Activated naive CD8-positive, alpha-beta T cell (primary cell): Measurements from ENCODE around the gene IST1.

ENCODE experiments used
- H3K27ac Mint-ChIP-seq: one replicate; pipeline ENCODE4 v1.8.0; 2021; ENCODE audit warnings: mixed read lengths
- H3K27me3 Mint-ChIP-seq: one replicate; pipeline ENCODE4 v1.8.0; 2021; ENCODE audit warnings: mixed read lengths
- H3K36me3 Mint-ChIP-seq: one replicate; pipeline ENCODE4 v1.8.0; 2021; ENCODE audit warnings: mixed read lengths
- H3K4me1 Mint-ChIP-seq: one replicate; pipeline ENCODE4 v1.8.0; 2021; ENCODE audit warnings: low read depth, mixed read lengths
- H3K4me3 Mint-ChIP-seq: one replicate; pipeline ENCODE4 v1.8.0; 2021; ENCODE audit warnings: mild to moderate bottlenecking, mixed read lengths
- H3K9me3 Mint-ChIP-seq: one replicate; pipeline ENCODE4 v1.8.0; 2021; ENCODE audit warnings: low read depth, mixed read lengths

Gene IST1

GRCh38 chr16:71894921-71895678 lies at the start of gene IST1:
Gene IST1 (plus strand): TSS chr16:71895531. CDS start chr16:71915641, 20,110 bp downstream.
- H3K9me3 Mint-ChIP-seq = no peaks in the 10 kb centered on the region
- H3K27me3 Mint-ChIP-seq = no peaks in the 10 kb centered on the region
- H3K4me3 Mint-ChIP-seq = peak within 1 kb of the TSS; percentile 97
- H3K27ac Mint-ChIP-seq = peak within 1 kb of the TSS; percentile 97
- H3K36me3 Mint-ChIP-seq = no peaks in the 10 kb centered on the region
- peaks cover 31% of the 10 kb centered on the region for H3K4me1 Mint-ChIP-seq

DNA sequence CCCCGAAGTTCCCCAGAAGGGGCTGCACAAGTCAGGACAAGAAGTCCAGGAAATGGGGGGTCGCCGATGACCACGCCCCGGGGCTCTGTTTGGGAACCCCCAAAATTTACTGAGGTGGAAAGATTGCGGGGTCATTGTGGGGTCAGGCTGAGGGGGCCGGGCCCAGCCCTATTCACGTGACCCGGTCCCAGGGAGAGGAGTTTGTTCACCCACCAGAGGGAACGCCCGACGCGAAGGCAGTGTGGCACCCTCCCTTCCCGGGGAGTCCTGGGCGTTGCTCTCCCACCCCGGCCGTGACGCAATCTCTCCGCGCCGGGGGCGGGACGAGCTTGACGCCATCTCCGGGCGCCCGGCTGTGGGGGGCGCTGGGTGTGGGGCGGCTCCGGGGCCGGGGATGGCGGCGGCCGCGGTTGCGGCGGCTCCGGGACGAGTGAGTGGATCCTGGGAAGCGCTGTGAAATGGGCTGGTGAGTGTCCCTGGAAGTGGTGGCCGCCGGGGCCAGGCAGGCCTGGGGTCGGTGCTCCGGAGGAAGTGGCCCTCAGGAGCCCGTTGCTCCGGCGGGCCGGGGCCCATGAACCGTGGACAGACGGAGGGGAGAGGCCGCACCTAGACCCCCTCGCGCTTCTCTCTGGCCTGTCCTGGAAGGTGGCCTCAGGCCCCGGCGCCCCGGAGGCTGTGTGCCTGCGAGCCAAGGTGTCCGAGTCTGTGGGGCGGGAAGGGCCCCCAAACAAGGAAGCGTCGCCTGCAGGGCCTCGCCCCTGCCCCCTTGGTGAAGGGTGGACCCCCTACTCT lies 49.5 kb upstream of the IST1 start, which contains the start of gene ATXN1L:
Gene ATXN1L (plus strand): TSS at position 338 of the 792 bp plus-strand sequence. CDS start 3,765 bp downstream, outside the sequence.
- H3K4me3 Mint-ChIP-seq = peak within 1 kb of the TSS; percentile 93
- peak within 1 kb of the TSS; percentile 89 for H3K27ac Mint-ChIP-seq
- H3K36me3 Mint-ChIP-seq = peaks cover 10% of the 10 kb centered on the region
- H3K27me3 Mint-ChIP-seq = no peaks in the 10 kb centered on the region
- no peaks in the 10 kb centered on the region for H3K9me3 Mint-ChIP-seq
- peaks cover 38% of the 10 kb centered on the region for H3K4me1 Mint-ChIP-seq

GRCh38 chr16:71846431-71846830 lies 48.9 kb upstream of the IST1 start:
- peak overlapping the region; percentile 93 for H3K4me3 Mint-ChIP-seq
- H3K4me1 Mint-ChIP-seq = peaks cover 40% of the 10 kb centered on the region
- peak overlapping the region; percentile 83 for H3K27ac Mint-ChIP-seq
- no peaks in the 10 kb centered on the region for H3K9me3 Mint-ChIP-seq
- peaks cover 10% of the 10 kb centered on the region for H3K36me3 Mint-ChIP-seq
- H3K27me3 Mint-ChIP-seq = no peaks in the 10 kb centered on the region

DNA sequence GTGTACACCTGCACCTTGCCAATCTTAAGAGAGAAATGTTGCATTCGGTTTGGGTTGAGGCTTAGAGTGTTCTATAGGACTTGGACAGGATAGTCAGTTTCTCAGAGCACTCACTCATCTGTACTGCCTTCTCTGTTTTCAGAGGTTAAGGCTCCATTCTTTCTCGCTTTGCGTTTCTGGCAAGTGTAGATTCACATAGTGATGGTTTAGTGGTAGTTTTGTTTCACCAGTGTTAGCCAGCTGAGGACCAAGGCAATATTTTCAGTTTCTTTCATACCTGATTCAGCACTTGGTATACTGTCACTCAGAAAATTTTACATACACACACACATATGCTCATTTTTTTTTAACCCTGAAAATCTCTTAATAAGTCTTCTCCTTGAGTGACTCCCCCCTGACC lies 48.2 kb upstream of the IST1 start:
- H3K27ac Mint-ChIP-seq = peak overlapping the region; percentile 83
- peaks cover 41% of the 10 kb centered on the region for H3K4me1 Mint-ChIP-seq
- H3K27me3 Mint-ChIP-seq = no peaks in the 10 kb centered on the region
- peak overlapping the region; percentile 93 for H3K4me3 Mint-ChIP-seq
- H3K9me3 Mint-ChIP-seq = no peaks in the 10 kb centered on the region
- H3K36me3 Mint-ChIP-seq = peaks cover 10% of the 10 kb centered on the region

DNA sequence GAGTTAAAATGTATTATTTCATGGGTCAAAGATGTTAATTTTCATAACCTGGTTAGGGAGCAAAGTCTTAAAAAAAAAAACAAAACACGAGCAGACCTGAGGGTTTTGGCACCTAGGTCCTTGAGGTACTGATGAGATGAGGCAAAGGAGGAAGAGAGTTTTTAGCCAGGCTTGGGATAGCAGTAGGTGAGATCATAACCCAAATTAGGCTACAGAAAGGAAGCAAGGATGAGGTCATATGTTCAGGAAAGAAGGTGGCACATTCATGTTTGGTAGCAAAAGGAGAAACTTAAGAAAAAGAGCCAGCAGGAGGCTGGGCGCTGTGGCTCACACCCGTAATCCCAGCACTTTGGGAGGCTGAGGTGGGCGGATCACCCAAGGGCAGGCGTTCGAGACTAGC lies 46.7 kb upstream of the IST1 start:
- Mint-ChIP-seq H3K27ac (no peak overlapping the region), H3K4me3 (no peak overlapping the region), H3K4me1 (peaks cover 46% of the 10 kb centered on the region), H3K36me3 (peaks cover 10% of the 10 kb centered on the region), H3K9me3 (no peaks in the 10 kb centered on the region), H3K27me3 (no peaks in the 10 kb centered on the region)

- no peaks in the 10 kb centered on the region for H3K9me3 Mint-ChIP-seq
- peaks cover 64% of the 10 kb centered on the region for H3K4me1 Mint-ChIP-seq
- H3K27me3 Mint-ChIP-seq = no peaks in the 10 kb centered on the region
- peaks cover 10% of the 10 kb centered on the region for H3K36me3 Mint-ChIP-seq
- no peak overlapping the region for H3K4me3 Mint-ChIP-seq
- H3K27ac Mint-ChIP-seq = no peak overlapping the region
These were observed 43.6 kb upstream of the IST1 start for GRCh38 chr16:71851746-71852145.

DNA sequence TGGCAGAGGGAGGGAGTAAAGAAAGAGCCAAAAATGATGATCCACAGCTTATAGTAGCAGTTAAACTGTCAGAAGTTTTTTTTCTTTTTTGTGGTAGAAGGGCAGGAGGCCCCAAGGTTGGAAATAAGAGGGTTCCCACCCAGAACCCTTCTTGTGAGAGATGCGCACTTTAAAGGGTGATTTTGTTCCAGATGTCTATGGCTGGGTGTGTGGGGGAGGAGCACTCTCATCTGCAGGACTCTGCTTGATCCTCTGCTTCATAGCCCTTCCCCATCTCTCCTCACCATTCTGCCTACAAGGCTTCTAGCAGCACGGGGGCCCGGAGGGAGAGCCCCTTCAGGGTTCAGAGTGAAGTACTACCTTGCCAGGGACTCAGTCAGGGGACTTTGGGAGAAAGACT lies 43.2 kb upstream of the IST1 start:
- peaks cover 60% of the 10 kb centered on the region for H3K4me1 Mint-ChIP-seq
- H3K9me3 Mint-ChIP-seq = no peaks in the 10 kb centered on the region
- H3K36me3 Mint-ChIP-seq = peaks cover 10% of the 10 kb centered on the region
- no peak overlapping the region for H3K4me3 Mint-ChIP-seq
- H3K27ac Mint-ChIP-seq = no peak overlapping the region
- no peaks in the 10 kb centered on the region for H3K27me3 Mint-ChIP-seq

DNA sequence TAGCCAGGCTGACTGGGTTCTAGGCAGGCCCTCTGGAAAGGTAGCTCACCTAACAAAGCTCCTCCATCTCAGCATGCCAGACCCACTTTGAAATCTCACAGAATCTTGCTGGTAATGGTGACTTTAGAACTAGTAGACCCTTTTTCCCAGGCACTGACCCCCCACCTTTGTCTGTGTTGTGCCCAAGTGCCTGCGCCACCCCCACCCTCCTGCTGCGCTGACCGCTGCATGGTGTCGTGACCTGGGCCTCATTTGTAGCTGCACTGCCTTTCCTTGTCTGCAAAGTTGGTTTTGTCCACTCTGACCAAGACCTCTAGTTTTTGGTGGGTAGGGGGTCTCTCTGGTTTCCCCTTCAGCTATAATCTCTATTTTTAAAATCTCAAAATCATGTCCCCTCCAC lies 42.8 kb upstream of the IST1 start:
- peaks cover 10% of the 10 kb centered on the region for H3K36me3 Mint-ChIP-seq
- no peaks in the 10 kb centered on the region for H3K9me3 Mint-ChIP-seq
- H3K4me1 Mint-ChIP-seq = peaks cover 56% of the 10 kb centered on the region
- no peaks in the 10 kb centered on the region for H3K27me3 Mint-ChIP-seq
- no peak overlapping the region for H3K4me3 Mint-ChIP-seq
- no peak overlapping the region for H3K27ac Mint-ChIP-seq

GRCh38 chr16:71853413-71853812 lies 41.9 kb upstream of the IST1 start:
- no peaks in the 10 kb centered on the region for H3K9me3 Mint-ChIP-seq
- H3K36me3 Mint-ChIP-seq = peaks cover 10% of the 10 kb centered on the region
- H3K4me3 Mint-ChIP-seq = no peak overlapping the region
- peaks cover 49% of the 10 kb centered on the region for H3K4me1 Mint-ChIP-seq
- H3K27ac Mint-ChIP-seq = no peak overlapping the region
- no peaks in the 10 kb centered on the region for H3K27me3 Mint-ChIP-seq

- no peaks in the 10 kb centered on the region for H3K27me3 Mint-ChIP-seq
- peaks cover 48% of the 10 kb centered on the region for H3K4me1 Mint-ChIP-seq
- no peak overlapping the region for H3K27ac Mint-ChIP-seq
- peaks cover 5% of the 10 kb centered on the region for H3K36me3 Mint-ChIP-seq
- H3K9me3 Mint-ChIP-seq = no peaks in the 10 kb centered on the region
- H3K4me3 Mint-ChIP-seq = no peak overlapping the region
These were observed 40.9 kb upstream of the IST1 start for GRCh38 chr16:71854369-71854948.

DNA sequence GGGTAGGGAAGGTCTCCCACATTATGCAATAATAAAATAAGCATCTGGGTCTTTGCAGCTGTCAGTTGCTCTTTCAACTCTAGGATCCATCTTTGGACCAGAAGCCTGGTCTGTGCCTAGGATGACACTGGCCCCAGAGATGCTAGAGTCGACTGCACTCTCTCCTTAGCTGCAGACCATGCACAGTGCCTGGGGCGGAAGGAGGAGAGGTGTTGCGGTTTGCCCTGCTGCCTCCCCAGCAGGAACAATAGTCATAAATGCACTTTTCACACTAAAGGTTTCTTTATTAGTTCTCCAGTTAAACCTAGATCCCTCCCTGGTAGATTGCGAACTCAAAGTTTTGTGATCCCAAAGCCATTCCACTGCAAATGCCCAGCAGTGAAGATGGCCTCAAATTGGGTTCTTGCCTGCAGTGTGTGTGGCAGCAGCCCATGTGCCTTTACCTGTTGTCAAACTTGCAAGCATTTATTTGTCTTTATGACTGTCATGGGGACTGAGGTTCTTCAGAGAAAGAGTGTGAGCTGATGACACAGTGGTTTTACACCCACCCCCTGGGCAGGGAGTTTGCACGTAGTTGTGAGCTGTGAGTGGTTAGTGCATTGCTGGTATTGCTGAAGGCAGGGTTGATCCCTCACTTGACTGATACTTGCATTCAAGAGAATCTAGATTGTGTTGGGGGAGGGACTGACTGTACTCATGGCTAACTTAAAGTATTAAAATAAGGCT lies 39.2 kb upstream of the IST1 start:
- H3K4me3 Mint-ChIP-seq = no peak overlapping the region
- peak overlapping the region; percentile 36 for H3K27ac Mint-ChIP-seq
- peaks cover 45% of the 10 kb centered on the region for H3K4me1 Mint-ChIP-seq
- no peaks in the 10 kb centered on the region for H3K36me3 Mint-ChIP-seq
- H3K27me3 Mint-ChIP-seq = no peaks in the 10 kb centered on the region
- no peaks in the 10 kb centered on the region for H3K9me3 Mint-ChIP-seq

- Mint-ChIP-seq H3K27ac (no peak overlapping the region), H3K4me3 (no peak overlapping the region), H3K27me3 (no peaks in the 10 kb centered on the region), H3K9me3 (no peaks in the 10 kb centered on the region), H3K4me1 (peaks cover 20% of the 10 kb centered on the region), H3K36me3 (no peaks in the 10 kb centered on the region)
These were observed 35.4 kb upstream of the IST1 start for GRCh38 chr16:71859762-71860521.

DNA sequence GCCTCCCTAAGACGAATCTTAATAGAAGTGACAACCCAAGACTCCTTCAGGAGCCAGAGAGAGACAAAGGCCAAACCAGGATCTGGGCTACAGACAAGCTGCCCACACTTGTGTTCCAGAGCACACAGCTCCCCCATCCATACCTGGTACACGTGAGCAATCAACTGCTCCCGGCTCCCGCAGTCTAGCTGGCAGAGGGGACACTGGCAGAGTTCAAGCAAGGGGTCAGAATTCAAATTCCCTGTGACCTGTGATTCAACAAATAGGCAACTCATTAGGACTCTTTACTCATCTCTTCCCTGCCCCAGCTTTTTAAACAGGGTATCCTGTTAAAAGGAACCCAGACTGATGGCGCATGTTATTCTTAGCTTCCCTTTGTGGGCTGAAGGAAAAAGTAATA lies 31.3 kb upstream of the IST1 start:
- Mint-ChIP-seq H3K27ac (no peak overlapping the region), H3K4me3 (no peak overlapping the region), H3K27me3 (no peaks in the 10 kb centered on the region), H3K9me3 (no peaks in the 10 kb centered on the region), H3K4me1 (peaks cover 7% of the 10 kb centered on the region), H3K36me3 (no peaks in the 10 kb centered on the region)
